ENCODE data around the gene ARRDC1. TPM values are rescaled to one million over a fixed set of nuclear protein-coding genes. Genes with fewer than 3 reads are reported as not detected.
A peak's percentile ranks its signal among the peaks of the same experiment; 100 is the strongest.

Gene ARRDC1
- total RNA-seq, 1 experiment from 2014 or later = 11.9 TPM

- DNase-seq = no peak
Measured at GRCh38 chr9:137604345-137605086, 970 bp upstream of the ARRDC1 start.

GRCh38 chr9:137606005-137606621 lies 627 bp downstream of the ARRDC1 start:
- no peak for DNase-seq

More at GRCh38 chr9:137604345-137605086, 970 bp upstream of the ARRDC1 start:
- Histone ChIP-seq H3K9me3 (no peaks in the 10 kb centered on the region), H3K36me3 (no peaks in the 10 kb centered on the region), H3K27me3 (no peaks in the 10 kb centered on the region), H3K4me3 (peak overlapping the region; percentile 42)

GRCh38 chr9:137606734-137607138 lies 1.2 kb downstream of the ARRDC1 start:
- Histone ChIP-seq H3K4me3 (no peak overlapping the region; the same call in 1 of the 2 replicates), H3K36me3 (no peaks in the 10 kb centered on the region), H3K27me3 (no peaks in the 10 kb centered on the region), H3K9me3 (no peaks in the 10 kb centered on the region)
- DNase-seq = no peak

More at GRCh38 chr9:137606005-137606621, 627 bp downstream of the ARRDC1 start:
- Histone ChIP-seq H3K9me3 (no peaks in the 10 kb centered on the region), H3K27me3 (no peaks in the 10 kb centered on the region), H3K4me3 (peak overlapping the region; percentile 51), H3K36me3 (no peaks in the 10 kb centered on the region)

- DNase-seq = no peak
- H3K4me3 ChIP-seq = no peak overlapping the region
Measured at GRCh38 chr9:137607141-137607857, 1.8 kb downstream of the ARRDC1 start.

GRCh38 chr9:137610944-137611343 lies 5.5 kb downstream of the ARRDC1 start:
- no peaks in the 10 kb centered on the region for H3K9me3 ChIP-seq
- DNase-seq = no peak
- H3K4me3 ChIP-seq = no peak overlapping the region
- no peaks in the 10 kb centered on the region for H3K27me3 ChIP-seq
- peaks cover 22% of the 10 kb centered on the region for H3K36me3 ChIP-seq

More at GRCh38 chr9:137607141-137607857, 1.8 kb downstream of the ARRDC1 start:
- Histone ChIP-seq H3K27me3 (no peaks in the 10 kb centered on the region), H3K9me3 (no peaks in the 10 kb centered on the region), H3K36me3 (no peaks in the 10 kb centered on the region)

- peak; percentile 92 for DNase-seq
- Histone ChIP-seq H3K27me3 (no peaks in the 10 kb centered on the region), H3K9me3 (no peaks in the 10 kb centered on the region), H3K36me3 (peaks cover 29% of the 10 kb centered on the region), H3K4me3 (no peak overlapping the region)
Measured at GRCh38 chr9:137611623-137612609, 6.4 kb downstream of the ARRDC1 start.

- H3K27me3 ChIP-seq = no peaks in the 10 kb centered on the region
- H3K4me3 ChIP-seq = no peak overlapping the region
- no peaks in the 10 kb centered on the region for H3K9me3 ChIP-seq
- no peak for DNase-seq
- H3K36me3 ChIP-seq = peaks cover 38% of the 10 kb centered on the region
Measured at GRCh38 chr9:137612741-137613142, 7.3 kb downstream of the ARRDC1 start.

- H3K27me3 ChIP-seq = no peaks in the 10 kb centered on the region
- H3K4me3 ChIP-seq = no peak overlapping the region
- H3K9me3 ChIP-seq = no peaks in the 10 kb centered on the region
- H3K36me3 ChIP-seq = peaks cover 39% of the 10 kb centered on the region
- DNase-seq = no peak
Measured at GRCh38 chr9:137613259-137613658, 7.8 kb downstream of the ARRDC1 start.

GRCh38 chr9:137613738-137614523 lies 8.4 kb downstream of the ARRDC1 start:
- no peak for DNase-seq
- Histone ChIP-seq H3K36me3 (peaks cover 39% of the 10 kb centered on the region), H3K4me3 (no peak overlapping the region), H3K27me3 (no peaks in the 10 kb centered on the region), H3K9me3 (no peaks in the 10 kb centered on the region)

- Histone ChIP-seq H3K36me3 (peaks cover 39% of the 10 kb centered on the region), H3K9me3 (no peaks in the 10 kb centered on the region), H3K4me3 (no peak overlapping the region), H3K27me3 (no peaks in the 10 kb centered on the region)
- DNase-seq = no peak
Measured at GRCh38 chr9:137614631-137615386, 9.3 kb downstream of the ARRDC1 start.

- no peak for DNase-seq
- Histone ChIP-seq H3K36me3 (peaks cover 39% of the 10 kb centered on the region), H3K9me3 (no peaks in the 10 kb centered on the region), H3K4me3 (no peak overlapping the region), H3K27me3 (no peaks in the 10 kb centered on the region)
Measured at GRCh38 chr9:137615387-137615871, 9.9 kb downstream of the ARRDC1 start.

GRCh38 chr9:137618105-137619067 lies 12.9 kb downstream of the ARRDC1 start, which contains the start of gene EHMT1:
Gene EHMT1, plus strand, starts transcription at chr9:137619005. Its CDS starts 24 bp downstream, at chr9:137619029.
- H3K9me3 ChIP-seq = no peaks in the 10 kb centered on the region
- peaks cover 45% of the 10 kb centered on the region for H3K36me3 ChIP-seq
- peak within 1 kb of the TSS; percentile 99 for H3K4me3 ChIP-seq
- no peaks in the 10 kb centered on the region for H3K27me3 ChIP-seq
- DNase-seq = peak; percentile 77

GRCh38 chr9:137619240-137620047 lies 14.0 kb downstream of the ARRDC1 start:
- H3K4me3 ChIP-seq = peak overlapping the region; percentile 72
- peak; percentile 26 for DNase-seq
- no peaks in the 10 kb centered on the region for H3K9me3 ChIP-seq
- peaks cover 40% of the 10 kb centered on the region for H3K36me3 ChIP-seq
- no peaks in the 10 kb centered on the region for H3K27me3 ChIP-seq

Data from MG63 (cell line).